Liver (tissue), 9 donors: ENCODE measurements around the gene KLK14. TPM values are rescaled to one million over a fixed set of nuclear protein-coding genes. Genes with fewer than 3 reads are reported as not detected.

ENCODE experiments used
- DNase-seq: peaks from one replicate; pipeline ENCODE4 v3.0.0-alpha.2; 2017; ENCODE audit warnings: low spot score
- H3K27ac ChIP-seq, 2 donors: one replicate each; pipeline ENCODE4 v1.7.0; 2013; ENCODE audit warnings: inconsistent platforms in 2 of 2, low read length in 2 of 2, control low read depth in 1 of 2, low read depth in 1 of 2, mild to moderate bottlenecking in 1 of 2
- H3K27me3 ChIP-seq, 4 donors: one replicate each; pipeline versions ENCODE4 v1.6.1 to v1.7.0; 2013; ENCODE audit warnings: low read length in 3 of 4, inconsistent platforms in 1 of 4, mild to moderate bottlenecking in 1 of 4, moderate library complexity in 1 of 4; ENCODE audit not compliant: control insufficient read depth in 4 of 4, insufficient read depth in 4 of 4
- H3K36me3 ChIP-seq, 4 donors: one replicate each; pipeline versions ENCODE4 v1.6.1 to v1.7.0; 2013; ENCODE audit warnings: low read length in 3 of 4, mild to moderate bottlenecking in 3 of 4, low read depth in 1 of 4, moderate library complexity in 1 of 4; ENCODE audit not compliant: control insufficient read depth in 4 of 4, insufficient read depth in 3 of 4
- H3K4me1 ChIP-seq, 4 donors: one replicate each; pipeline versions ENCODE4 v1.6.1 to v1.7.0; 2013; ENCODE audit warnings: low read length in 3 of 4, mild to moderate bottlenecking in 3 of 4, moderate library complexity in 1 of 4; ENCODE audit not compliant: control insufficient read depth in 4 of 4, insufficient read depth in 4 of 4
- H3K4me3 ChIP-seq, 3 donors: one replicate each; pipeline versions ENCODE4 v1.6.1 to v1.7.0; 2013; ENCODE audit warnings: low read length in 3 of 3, control low read depth in 1 of 3, low read depth in 1 of 3, mild to moderate bottlenecking in 1 of 3
- H3K9ac ChIP-seq, 2 donors: one replicate each; pipeline ENCODE4 v1.7.0; 2013; ENCODE audit warnings: low read length in 2 of 2, mild to moderate bottlenecking in 2 of 2, moderate library complexity in 2 of 2, control low read depth in 1 of 2, low read depth in 1 of 2
- H3K9me3 ChIP-seq, 4 donors: one replicate each; pipeline versions ENCODE4 v1.6.1 to v1.7.0; 2013; ENCODE audit warnings: low read length in 3 of 4; ENCODE audit not compliant: control insufficient read depth in 4 of 4
- CTCF ChIP-seq: fragments of 150-350 bp; IDR thresholded peaks from 2 replicates; pipeline ENCODE4 v1.5.1; 2017; ENCODE audit warnings: improper control_type of control experiment, low read depth, low read length; ENCODE audit not compliant: missing input control
- EGR1 ChIP-seq, 2 donors: IDR thresholded peaks; 2 replicates each; pipeline ENCODE4 v1.6.1; 2016 to 2018; ENCODE audit warnings: antibody characterized with exemption in 2 of 2, low read depth in 2 of 2
- FOXA1 ChIP-seq: IDR thresholded peaks from 2 replicates; pipeline ENCODE4 v1.6.1; 2016; ENCODE audit warnings: antibody characterized with exemption
- FOXA2 ChIP-seq: IDR thresholded peaks from 2 replicates; pipeline ENCODE4 v1.6.1; 2016; ENCODE audit warnings: antibody characterized with exemption
- GABPA ChIP-seq, 2 donors: IDR thresholded peaks in 1 of 2; conservative IDR thresholded peaks in 1 of 2; 2 replicates each; pipeline ENCODE4 v1.6.1; 2016; ENCODE audit warnings: antibody characterized with exemption in 2 of 2, mild to moderate bottlenecking in 1 of 2, moderate library complexity in 1 of 2
- HNF4A ChIP-seq, 2 donors: conservative IDR thresholded peaks; 2 replicates each; pipeline ENCODE4 v1.6.1; 2016; ENCODE audit warnings: antibody characterized with exemption in 2 of 2, mild to moderate bottlenecking in 2 of 2
- HNF4G ChIP-seq: IDR thresholded peaks from 2 replicates; pipeline ENCODE4 v1.6.1; 2016; ENCODE audit warnings: antibody characterized with exemption
- NR2F2 ChIP-seq: IDR thresholded peaks from 2 replicates; pipeline ENCODE4 v1.6.1; 2016; ENCODE audit warnings: antibody characterized with exemption
- RAD21 ChIP-seq, 2 donors: IDR thresholded peaks; 2 replicates each; pipeline ENCODE4 v1.6.1; 2016; ENCODE audit warnings: antibody characterized with exemption in 2 of 2, mild to moderate bottlenecking in 2 of 2
- REST ChIP-seq: IDR thresholded peaks from 2 replicates; pipeline ENCODE4 v1.6.1; 2016; ENCODE audit warnings: antibody characterized with exemption, mild to moderate bottlenecking
- TAF1 ChIP-seq: conservative IDR thresholded peaks from 2 replicates; pipeline ENCODE4 v1.6.1; 2016; ENCODE audit warnings: antibody characterized with exemption, mild to moderate bottlenecking
- YY1 ChIP-seq: IDR thresholded peaks from 2 replicates; pipeline ENCODE4 v1.6.1; 2016; ENCODE audit warnings: antibody characterized with exemption, mild to moderate bottlenecking
- WGBS: extraction: QIAGEN DNeasy Blood & Tissue Kit; methylation state at CpG from one replicate; pipeline ENCODE4 v1.1.7; 2013; 5-methylcytosine and 5-hydroxymethylcytosine counted together
- polyA plus RNA-seq, 2 donors: library from polyadenylated mRNA; stranded (reverse) in 1 of 2; unstranded in 1 of 2; fragments of 200-250 nt in 1 of 2; fragments of >200 nt in 1 of 2; fragmentation: Nextera tagmentation in 1 of 2; extraction: Ambion mirVana in 1 of 2; gene quantifications; one replicate each; pipeline versions ENCODE4 v1.2.1 to v1.2.3, GENCODE V29; 2013 to 2015
- total RNA-seq, 2 donors: library from RNA; depleted of rRNA; stranded (reverse); fragments of >200 nt; gene quantifications; one replicate each; pipeline ENCODE4 v1.2.3, GENCODE V29; 2014
- TF ChIP-seq, protein P1 (sequence below): IDR thresholded peaks from 2 replicates; pipeline ENCODE4 v1.6.1; 2016; ENCODE audit warnings: antibody characterized with exemption
- TF ChIP-seq, protein P2 (sequence below): IDR thresholded peaks from 2 replicates; pipeline ENCODE4 v1.6.1; 2016; ENCODE audit warnings: antibody characterized with exemption
- donor health status: healthy.
- donor health status: healthy.
- donor health status: healthy.
- donor health status: healthy.
- donor health status: healthy.

KLK14 gene
- total and polyA plus RNA-seq, 4 donors = 0.06 TPM; not detected in 3

GRCh38 chr19:51064534-51065220, 18.0 kb downstream of the KLK14 start, which contains the start of gene KLK13:
KLK13 (minus strand) TSS chr19:51065092; CDS start chr19:51065067, 25 bp downstream.
- H3K9ac ChIP-seq = no peak within 1 kb of the TSS
- H3K36me3 ChIP-seq = no peaks in the 10 kb centered on the region
- 14% methylated on average over 38 of the region's 38 CpGs for whole genome bisulfite sequencing
- H3K9me3 ChIP-seq = no peaks in the 10 kb centered on the region
- no peak within 1 kb of the TSS for H3K27ac ChIP-seq
- no peak for DNase-seq
- H3K27me3 ChIP-seq = peaks cover 0 to 6% (median 1%) of the 10 kb centered on the region in 4 donors
- TF ChIP-seq GABPA (IDR thresholded peaks at IDR 0.05 in 1 of 2, conservative IDR thresholded peaks at IDR 0.05 in 1 of 2) (no peak), HNF4G (no peak), FOXA1 (no peak)
- no peak within 1 kb of the TSS for H3K4me3 ChIP-seq
- no peaks in the 10 kb centered on the region for H3K4me1 ChIP-seq

- Histone ChIP-seq H3K4me3 (no peak overlapping the region), H3K36me3 (no peaks in the 10 kb centered on the region), H3K9ac (no peak overlapping the region), H3K4me1 (no peaks in the 10 kb centered on the region), H3K27ac (no peak overlapping the region), H3K27me3 (peaks cover 0 to 6% (median 3%) of the 10 kb centered on the region in 4 donors), H3K9me3 (no peaks in the 10 kb centered on the region)
- no peak for TF ChIP-seq YY1
- TF ChIP-seq REST = no peak
- no peak for TF ChIP-seq HNF4A (conservative IDR thresholded peaks at IDR 0.05)
- DNase-seq = no peak
- WGBS = 63% methylated on average over 7 of the region's 7 CpGs
Observed at GRCh38 chr19:51063664-51064063, 19.0 kb downstream of the KLK14 start.

DNA sequence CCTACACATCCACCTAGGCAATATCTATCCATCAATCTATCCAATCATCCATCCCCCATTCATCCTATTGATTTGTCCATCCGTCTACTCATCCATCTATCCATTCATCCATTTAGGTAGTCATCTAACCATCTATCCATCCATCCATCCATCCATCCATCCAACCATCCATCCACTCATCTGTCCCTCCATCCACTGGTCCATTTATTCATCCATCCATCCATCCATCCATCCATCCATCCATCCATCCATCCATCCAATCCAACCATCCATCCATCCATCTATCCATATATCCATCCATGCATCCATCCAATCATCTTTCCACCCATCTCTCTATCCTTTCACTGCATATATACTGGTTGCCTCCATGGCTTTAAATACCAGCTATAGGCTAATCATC, 21.7 kb downstream of the KLK14 start:
- no peak for DNase-seq
- H3K9me3 ChIP-seq = no peaks in the 10 kb centered on the region
- 2% methylated on average over 1 of the region's 1 CpG for WGBS
- H3K27ac ChIP-seq = no peak overlapping the region
- H3K4me3 ChIP-seq = no peak overlapping the region
- peaks cover 0 to 6% (median 3%) of the 10 kb centered on the region in 4 donors for H3K27me3 ChIP-seq
- no peaks in the 10 kb centered on the region for H3K4me1 ChIP-seq
- H3K9ac ChIP-seq = no peak overlapping the region
- H3K36me3 ChIP-seq = no peaks in the 10 kb centered on the region
- TF ChIP-seq TAF1 = no peak
- no peak for TF ChIP-seq EGR1 (IDR thresholded peaks at IDR 0.05; ENCODE audit: low read depth in 2 of 2)
- TF ChIP-seq NR2F2 = no peak
- no peak for TF ChIP-seq RAD21 (IDR thresholded peaks at IDR 0.05)
- TF ChIP-seq, protein P1, sequence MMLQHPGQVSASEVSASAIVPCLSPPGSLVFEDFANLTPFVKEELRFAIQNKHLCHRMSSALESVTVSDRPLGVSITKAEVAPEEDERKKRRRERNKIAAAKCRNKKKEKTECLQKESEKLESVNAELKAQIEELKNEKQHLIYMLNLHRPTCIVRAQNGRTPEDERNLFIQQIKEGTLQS = no peak
- no peak for TF ChIP-seq CTCF
- TF ChIP-seq FOXA2 = no peak
- TF ChIP-seq, protein P2, sequence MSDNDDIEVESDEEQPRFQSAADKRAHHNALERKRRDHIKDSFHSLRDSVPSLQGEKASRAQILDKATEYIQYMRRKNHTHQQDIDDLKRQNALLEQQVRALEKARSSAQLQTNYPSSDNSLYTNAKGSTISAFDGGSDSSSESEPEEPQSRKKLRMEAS = no peak
- TF ChIP-seq GABPA (IDR thresholded peaks at IDR 0.05 in 1 of 2, conservative IDR thresholded peaks at IDR 0.05 in 1 of 2) = no peak
- no peak for TF ChIP-seq HNF4A (conservative IDR thresholded peaks at IDR 0.05)
